Kasumi-1 (cell line): ENCODE results near the gene CMTR2.

Source experiments
- DNase-seq, 2 experiments: peaks; one replicate each; lab custom pipeline; 2025; lab: John Stamatoyannopoulos, UW

The CMTR2 gene

GRCh38 chr16:71273384-71273783 is 15.8 kb downstream of the CMTR2 start:
- no peak for DNase-seq

GRCh38 chr16:71264299-71264698 is 24.9 kb downstream of the CMTR2 start:
- DNase-seq: no peak

- DNase-seq: no peak
These were observed 25.6 kb downstream of the CMTR2 start for GRCh38 chr16:71263582-71263981.

- DNase-seq: no peak
These were observed 26.8 kb downstream of the CMTR2 start for GRCh38 chr16:71262391-71262790.

- DNase-seq: no peak
These were observed 28.2 kb downstream of the CMTR2 start for GRCh38 chr16:71260995-71261394.

GRCh38 chr16:71259086-71259485 is 30.1 kb downstream of the CMTR2 start:
- DNase-seq: no peak

GRCh38 chr16:71258372-71258771 is 30.8 kb downstream of the CMTR2 start:
- DNase-seq: no peak

- DNase-seq: no peak
These were observed 31.4 kb downstream of the CMTR2 start for GRCh38 chr16:71257768-71258167.

- DNase-seq: no peak
These were observed 33.5 kb downstream of the CMTR2 start for GRCh38 chr16:71255721-71256120.

- no peak for DNase-seq
These were observed 34.2 kb downstream of the CMTR2 start for GRCh38 chr16:71254832-71255525.

- DNase-seq: no peak
These were observed 38.6 kb downstream of the CMTR2 start for GRCh38 chr16:71250461-71251235.

GRCh38 chr16:71249399-71249798 is 39.8 kb downstream of the CMTR2 start:
- no peak for DNase-seq

- DNase-seq: no peak
These were observed 41.7 kb downstream of the CMTR2 start for GRCh38 chr16:71247478-71247877.

GRCh38 chr16:71246309-71246708 is 42.9 kb downstream of the CMTR2 start:
- no peak for DNase-seq

GRCh38 chr16:71244521-71244920 is 44.7 kb downstream of the CMTR2 start:
- DNase-seq: no peak

GRCh38 chr16:71242601-71243000 is 46.6 kb downstream of the CMTR2 start:
- no peak for DNase-seq

- no peak for DNase-seq
These were observed 47.2 kb downstream of the CMTR2 start for GRCh38 chr16:71242036-71242435.
